Muscle of back (tissue), 11 donors: ENCODE measurements around the gene ANTXR1. TPM values are rescaled to one million over a fixed set of nuclear protein-coding genes. Genes with fewer than 3 reads are reported as not detected.

Experiments used
- DNase-seq, 3 donors: peaks; one replicate each; pipeline versions ENCODE4 v3.0.0 to v3.0.0-alpha.2; 2013
- polyA plus RNA-seq, 10 donors: library from polyadenylated mRNA; unstranded; fragments of 120-200 nt; gene quantifications; one replicate each; pipeline ENCODE4 v1.2.1, GENCODE V29; 2013; ENCODE audit not compliant: insufficient read length in 10 of 10

Gene ANTXR1
- polyA plus RNA-seq, 10 donors = 131 to 213 (median 153) TPM

GRCh38 chr2:69067026-69067630 lies 54.1 kb downstream of the ANTXR1 start:
- peak in 2 of 3 donors; percentile 56 to 71 for DNase-seq

- DNase-seq = no peak
Measured at GRCh38 chr2:69067866-69068265, 54.9 kb downstream of the ANTXR1 start.

- DNase-seq = no peak
Measured at GRCh38 chr2:69070969-69071368, 58.0 kb downstream of the ANTXR1 start.

GRCh38 chr2:69073928-69074570 lies 61.1 kb downstream of the ANTXR1 start:
- no peak for DNase-seq

GRCh38 chr2:69074918-69075317 lies 61.9 kb downstream of the ANTXR1 start:
- DNase-seq = no peak

GRCh38 chr2:69075486-69075885 lies 62.5 kb downstream of the ANTXR1 start:
- DNase-seq = no peak

- DNase-seq = no peak
Measured at GRCh38 chr2:69076601-69077000, 63.6 kb downstream of the ANTXR1 start.

GRCh38 chr2:69077252-69077950 lies 64.4 kb downstream of the ANTXR1 start:
- DNase-seq = no peak

- no peak for DNase-seq
Measured at GRCh38 chr2:69080071-69080470, 67.1 kb downstream of the ANTXR1 start.

GRCh38 chr2:69081001-69081580 lies 68.1 kb downstream of the ANTXR1 start:
- DNase-seq = no peak

GRCh38 chr2:69081757-69082156 lies 68.8 kb downstream of the ANTXR1 start:
- no peak for DNase-seq

GRCh38 chr2:69082430-69082997 lies 69.5 kb downstream of the ANTXR1 start:
- DNase-seq = peak in 1 of 3 donors; percentile 48

- DNase-seq = no peak
Measured at GRCh38 chr2:69083235-69083748, 70.3 kb downstream of the ANTXR1 start.

- no peak for DNase-seq
Measured at GRCh38 chr2:69084492-69084891, 71.5 kb downstream of the ANTXR1 start.

- DNase-seq = no peak
Measured at GRCh38 chr2:69086466-69086865, 73.5 kb downstream of the ANTXR1 start.

GRCh38 chr2:69087211-69087911 lies 74.4 kb downstream of the ANTXR1 start:
- DNase-seq = no peak

- no peak for DNase-seq
Measured at GRCh38 chr2:69087912-69088240, 74.9 kb downstream of the ANTXR1 start.

- DNase-seq = no peak
Measured at GRCh38 chr2:69088466-69088865, 75.5 kb downstream of the ANTXR1 start.

- DNase-seq = no peak
Measured at GRCh38 chr2:69089266-69089665, 76.3 kb downstream of the ANTXR1 start.

GRCh38 chr2:69089998-69090397 lies 77.0 kb downstream of the ANTXR1 start:
- DNase-seq = no peak

GRCh38 chr2:69090820-69091219 lies 77.8 kb downstream of the ANTXR1 start:
- no peak for DNase-seq

- no peak for DNase-seq
Measured at GRCh38 chr2:69092857-69093256, 79.9 kb downstream of the ANTXR1 start.
